Right atrium auricular region (tissue), 2 donors: ENCODE data around the gene GARNL3. TPM values are rescaled to one million over a fixed set of nuclear protein-coding genes. Genes with fewer than 3 reads are reported as not detected.

Source experiments
- DNase-seq: peaks from one replicate; pipeline ENCODE4 v3.0.0-alpha.2; 2019; ENCODE audit warnings: low spot score
- H3K27ac ChIP-seq, 2 donors: fragments of 200-600 bp; sonication (generic); 1 replicate in 1 of 2; 2 replicates in 1 of 2; pipeline ENCODE4 v1.5.1; 2016 to 2019
- H3K27me3 ChIP-seq, 2 donors: fragments of 200-600 bp; sonication (generic); one replicate each; pipeline versions ENCODE4 v1.5.1 to v1.6.0; 2017 to 2019
- H3K36me3 ChIP-seq: fragments of 200-600 bp; sonication (generic); one replicate; pipeline ENCODE4 v1.5.1; 2016
- H3K4me1 ChIP-seq, 2 donors: fragments of 200-600 bp; sonication (generic); one replicate each; pipeline versions ENCODE4 v1.5.1 to v1.6.0; 2017 to 2019
- H3K4me3 ChIP-seq, 2 donors: fragments of 200-600 bp; sonication (generic); 1 replicate in 1 of 2; 2 replicates in 1 of 2; pipeline ENCODE4 v1.5.1; 2017 to 2019; ENCODE audit warnings: mild to moderate bottlenecking in 1 of 2, moderate library complexity in 1 of 2
- H3K9me3 ChIP-seq, 2 donors: fragments of 200-600 bp; sonication (generic); one replicate each; pipeline ENCODE4 v1.5.1; 2019
- CTCF ChIP-seq, 2 donors: fragments of 200-600 bp; sonication (generic); IDR thresholded peaks; one replicate each; pipeline ENCODE4 v1.5.1; 2019; ENCODE audit warnings: antibody characterized with exemption in 2 of 2
- total RNA-seq, 2 donors: library from RNA; depleted of rRNA; stranded (reverse); fragments of >200 nt; gene quantifications; one replicate each; pipeline ENCODE4 v1.1.0, GENCODE V29; 2016

Gene GARNL3
- total RNA-seq, 2 donors from 2014 or later: 8.9 to 17.7 TPM

- Histone ChIP-seq H3K36me3 (no peaks in the 10 kb centered on the region), H3K4me3 (no peak overlapping the region), H3K27ac (no peak overlapping the region), H3K9me3 (peaks cover 0 to 5% of the 10 kb centered on the region in 2 donors), H3K4me1 (no peaks in the 10 kb centered on the region), H3K27me3 (no peaks in the 10 kb centered on the region)
- no peak for TF ChIP-seq CTCF (IDR thresholded peaks at IDR 0.05)
- no peak for DNase-seq
Measured at GRCh38 chr9:127380479-127380878, 115.9 kb downstream of the GARNL3 start.

GRCh38 chr9:127382541-127382940 lies 118.0 kb downstream of the GARNL3 start:
- DNase-seq: no peak
- H3K4me3 ChIP-seq: no peak overlapping the region
- H3K27me3 ChIP-seq: no peaks in the 10 kb centered on the region
- peaks cover 0 to 5% of the 10 kb centered on the region in 2 donors for H3K9me3 ChIP-seq
- no peaks in the 10 kb centered on the region for H3K36me3 ChIP-seq
- H3K27ac ChIP-seq: no peak overlapping the region
- H3K4me1 ChIP-seq: no peaks in the 10 kb centered on the region
- no peak for TF ChIP-seq CTCF (IDR thresholded peaks at IDR 0.05)

GRCh38 chr9:127384016-127384730 lies 119.6 kb downstream of the GARNL3 start:
- DNase-seq: no peak
- H3K4me1 ChIP-seq: no peaks in the 10 kb centered on the region
- no peak overlapping the region for H3K4me3 ChIP-seq
- no peak overlapping the region for H3K27ac ChIP-seq
- peaks cover 0 to under 1% of the 10 kb centered on the region in 2 donors for H3K9me3 ChIP-seq
- H3K27me3 ChIP-seq: no peaks in the 10 kb centered on the region
- peaks cover 3% of the 10 kb centered on the region for H3K36me3 ChIP-seq
- TF ChIP-seq CTCF (IDR thresholded peaks at IDR 0.05): no peak

GRCh38 chr9:127384901-127385300 lies 120.3 kb downstream of the GARNL3 start:
- DNase-seq: no peak
- no peak overlapping the region for H3K4me3 ChIP-seq

GRCh38 chr9:127386249-127386648 lies 121.7 kb downstream of the GARNL3 start:
- no peak overlapping the region for H3K27ac ChIP-seq
- no peak for TF ChIP-seq CTCF (IDR thresholded peaks at IDR 0.05)
- no peak overlapping the region for H3K4me3 ChIP-seq
- no peak for DNase-seq
- no peaks in the 10 kb centered on the region for H3K9me3 ChIP-seq
- H3K4me1 ChIP-seq: no peaks in the 10 kb centered on the region
- H3K36me3 ChIP-seq: peaks cover 4% of the 10 kb centered on the region
- no peaks in the 10 kb centered on the region for H3K27me3 ChIP-seq

More at GRCh38 chr9:127384901-127385300, 120.3 kb downstream of the GARNL3 start:
- H3K36me3 ChIP-seq: peaks cover 4% of the 10 kb centered on the region
- no peaks in the 10 kb centered on the region for H3K4me1 ChIP-seq
- no peaks in the 10 kb centered on the region for H3K9me3 ChIP-seq
- no peak for TF ChIP-seq CTCF (IDR thresholded peaks at IDR 0.05)
- H3K27me3 ChIP-seq: no peaks in the 10 kb centered on the region
- no peak overlapping the region for H3K27ac ChIP-seq

GRCh38 chr9:127386981-127387380 lies 122.4 kb downstream of the GARNL3 start:
- TF ChIP-seq CTCF (IDR thresholded peaks at IDR 0.05): no peak
- H3K27ac ChIP-seq: no peak overlapping the region
- no peak for DNase-seq

More at GRCh38 chr9:127386981-127387380, 122.4 kb downstream of the GARNL3 start:
- no peaks in the 10 kb centered on the region for H3K27me3 ChIP-seq
- no peaks in the 10 kb centered on the region for H3K9me3 ChIP-seq
- H3K4me3 ChIP-seq: no peak overlapping the region
- no peaks in the 10 kb centered on the region for H3K4me1 ChIP-seq
- peaks cover 4% of the 10 kb centered on the region for H3K36me3 ChIP-seq
